ENCODE results near the gene PLEKHA6.

GRCh38 chr1:204174958-204175357, 184.8 kb downstream of the PLEKHA6 start:
- TF ChIP-seq ZNF565 (CRISPR knock-in tag; conservative IDR thresholded peaks at IDR 0.05; ENCODE audit: low read depth) (no peak), ZNF70 (CRISPR knock-in tag; IDR thresholded peaks at IDR 0.05) (no peak), SNAI2 (CRISPR knock-in tag; IDR thresholded peaks at IDR 0.05) (no peak), RARB (CRISPR knock-in tag; IDR thresholded peaks at IDR 0.05) (no peak)
- TF ChIP-seq, protein P1, sequence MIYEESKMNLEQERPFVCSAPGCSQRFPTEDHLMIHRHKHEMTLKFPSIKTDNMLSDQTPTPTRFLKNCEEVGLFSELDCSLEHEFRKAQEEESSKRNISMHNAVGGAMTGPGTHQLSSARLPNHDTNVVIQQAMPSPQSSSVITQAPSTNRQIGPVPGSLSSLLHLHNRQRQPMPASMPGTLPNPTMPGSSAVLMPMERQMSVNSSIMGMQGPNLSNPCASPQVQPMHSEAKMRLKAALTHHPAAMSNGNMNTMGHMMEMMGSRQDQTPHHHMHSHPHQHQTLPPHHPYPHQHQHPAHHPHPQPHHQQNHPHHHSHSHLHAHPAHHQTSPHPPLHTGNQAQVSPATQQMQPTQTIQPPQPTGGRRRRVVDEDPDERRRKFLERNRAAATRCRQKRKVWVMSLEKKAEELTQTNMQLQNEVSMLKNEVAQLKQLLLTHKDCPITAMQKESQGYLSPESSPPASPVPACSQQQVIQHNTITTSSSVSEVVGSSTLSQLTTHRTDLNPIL (CRISPR knock-in tag; IDR thresholded peaks at IDR 0.05; ENCODE audit: low read depth): no peak
